ENCODE data around the gene FAM241A.
A peak's percentile ranks its signal among the peaks of the same experiment; 100 is the strongest.
"Not testable (repeated sequence)": the region's sequence is repeated elsewhere in the genome, so short reads cannot be mapped to it uniquely, and the experiment has no call there.

FAM241A gene

DNA sequence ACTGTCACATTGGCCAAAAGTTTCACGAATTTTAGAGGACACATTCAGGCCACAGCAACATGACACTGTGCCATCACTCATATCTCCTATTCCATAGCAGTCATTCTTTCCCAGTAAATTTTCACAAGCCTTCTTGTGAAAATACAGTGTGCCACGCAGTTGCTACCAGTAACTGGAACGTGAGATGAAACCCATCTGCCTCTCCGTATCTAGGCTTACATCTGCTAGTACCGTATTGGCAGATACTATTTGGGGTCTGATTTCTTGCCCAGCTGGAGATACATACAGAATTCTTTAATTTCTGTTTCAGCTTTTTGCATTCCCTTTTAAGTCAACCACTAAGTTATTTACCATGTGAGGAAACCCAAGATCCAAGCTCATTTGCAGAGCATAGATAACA is 8.7 kb upstream of the FAM241A start:
- no peak overlapping the region for H3K4me3 ChIP-seq (ENCODE audit: low read depth, low read length)

GRCh38 chr4:112138538-112138937 is 6.7 kb upstream of the FAM241A start:
- no peak overlapping the region for H3K4me3 ChIP-seq (ENCODE audit: low read depth, low read length)

GRCh38 chr4:112140536-112140935 is 4.7 kb upstream of the FAM241A start:
- no peak overlapping the region for H3K4me3 ChIP-seq (ENCODE audit: low read depth, low read length)

DNA sequence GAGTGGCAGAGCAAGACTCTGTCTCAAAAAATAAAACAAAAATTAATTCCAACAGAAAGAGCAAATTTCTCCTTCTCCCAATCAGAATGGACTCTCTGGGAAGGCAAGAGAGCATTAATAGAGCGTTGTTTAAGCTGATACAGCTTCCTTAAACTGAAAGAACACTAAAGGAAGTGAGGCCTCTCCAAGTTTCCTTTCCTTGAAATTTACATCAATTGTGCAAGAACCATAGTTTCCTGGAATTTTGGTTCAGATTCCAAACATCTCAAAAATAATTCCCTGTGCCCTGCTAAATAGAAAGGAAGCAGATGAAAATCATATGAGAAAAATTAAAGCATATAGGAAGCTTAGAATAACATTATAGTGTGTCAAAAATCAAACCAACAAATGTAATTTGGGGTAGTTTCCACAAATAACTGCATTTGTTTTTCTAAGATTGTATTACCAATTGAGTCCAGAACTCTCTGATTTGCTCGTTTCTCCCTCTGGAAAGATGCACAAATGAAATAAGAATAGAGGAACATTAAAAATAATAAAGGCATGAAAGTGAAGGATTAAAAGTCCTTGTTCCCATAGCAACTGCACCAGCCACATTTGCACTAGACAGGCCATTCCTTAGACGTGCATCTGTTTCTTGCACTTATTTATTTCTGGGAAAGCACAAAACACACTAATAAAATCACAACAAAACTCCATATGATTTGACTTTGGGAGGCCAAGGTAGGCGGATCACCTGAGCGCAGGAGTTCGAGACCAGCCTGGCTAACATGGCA is 3.7 kb upstream of the FAM241A start:
- no peak overlapping the region for H3K4me3 ChIP-seq (ENCODE audit: low read depth, low read length)

DNA sequence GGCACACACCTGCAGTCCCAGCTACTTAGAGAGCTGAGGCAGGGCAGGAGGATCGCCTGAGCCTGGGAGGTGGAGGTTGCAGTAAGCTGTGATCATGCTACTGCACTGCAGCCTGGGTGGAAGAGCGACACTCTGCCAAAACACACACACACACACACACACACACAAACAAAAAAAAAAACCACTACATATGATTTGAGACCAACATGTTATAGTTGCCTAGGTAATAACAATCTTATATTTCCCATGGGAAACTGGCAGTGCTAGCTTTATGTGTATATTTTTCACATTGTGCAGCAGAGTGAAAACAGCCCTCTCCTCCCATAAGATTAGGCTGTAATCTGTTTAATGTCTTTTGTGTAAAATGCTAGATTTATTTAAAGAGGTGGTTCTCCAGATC is 3.1 kb upstream of the FAM241A start:
- H3K4me3 ChIP-seq (ENCODE audit: low read depth, low read length) = no peak overlapping the region

DNA sequence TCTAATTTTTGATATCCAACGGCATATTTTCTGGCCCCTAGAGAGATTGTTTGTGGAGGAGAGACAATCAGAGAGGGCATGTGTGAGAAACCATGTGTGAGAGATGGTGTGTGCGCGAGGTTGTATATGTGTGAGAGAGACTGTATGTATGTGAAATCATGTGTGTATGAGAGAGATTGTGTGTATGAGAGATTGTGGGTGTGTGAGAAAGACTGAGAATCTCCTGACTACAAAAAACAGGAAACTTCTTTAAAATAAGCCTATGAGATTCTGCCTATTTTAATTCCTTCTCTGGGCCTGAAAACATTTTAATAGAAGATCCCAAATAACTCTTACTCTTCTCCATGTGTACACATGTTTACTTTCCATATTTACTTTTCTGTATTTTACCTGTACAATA is 1.5 kb upstream of the FAM241A start:
- H3K4me3 ChIP-seq (ENCODE audit: low read depth, low read length) = no peak overlapping the region

DNA sequence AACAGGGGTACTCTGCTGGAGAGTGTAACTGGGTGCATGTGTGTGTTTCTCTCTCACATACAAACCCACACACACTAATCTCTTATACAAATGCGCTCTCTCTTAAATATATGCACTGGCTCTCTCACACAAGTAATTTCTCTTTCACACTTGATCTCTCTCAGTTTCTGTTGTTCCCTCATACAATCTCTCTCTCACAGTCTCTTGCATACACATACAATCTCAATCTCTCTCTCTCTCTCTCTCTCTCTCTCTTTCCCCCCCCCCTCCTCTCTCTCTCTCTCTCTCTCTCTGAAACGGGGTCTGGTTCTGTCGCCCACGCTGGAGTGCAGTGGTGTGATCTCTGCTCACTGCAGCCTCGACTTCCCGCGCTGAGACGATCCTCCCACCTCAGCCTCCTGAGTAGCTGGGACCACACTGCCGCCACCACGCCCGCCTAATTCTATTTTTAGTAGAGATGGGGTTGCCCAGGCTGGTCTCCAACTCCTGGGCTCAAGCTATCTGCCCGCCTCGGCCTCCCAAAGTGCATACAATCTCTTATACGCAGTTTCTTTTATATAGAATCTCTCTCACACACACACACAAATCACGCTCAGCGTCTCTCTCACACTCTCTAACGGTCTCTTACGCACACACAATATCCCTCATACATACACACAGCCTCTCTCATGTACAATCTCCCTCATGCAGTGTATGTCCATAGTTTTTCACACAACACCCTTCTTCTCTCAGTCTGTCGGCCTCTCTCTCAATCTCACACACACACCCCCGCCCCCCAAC is 518 bp upstream of the FAM241A start:
- H3K4me3 ChIP-seq (ENCODE audit: low read depth, low read length) = no peak overlapping the region

GRCh38 chr4:112145790-112146501 is 692 bp downstream of the FAM241A start:
- H3K4me3 ChIP-seq (ENCODE audit: low read depth, low read length) = peak overlapping the region; percentile 72

DNA sequence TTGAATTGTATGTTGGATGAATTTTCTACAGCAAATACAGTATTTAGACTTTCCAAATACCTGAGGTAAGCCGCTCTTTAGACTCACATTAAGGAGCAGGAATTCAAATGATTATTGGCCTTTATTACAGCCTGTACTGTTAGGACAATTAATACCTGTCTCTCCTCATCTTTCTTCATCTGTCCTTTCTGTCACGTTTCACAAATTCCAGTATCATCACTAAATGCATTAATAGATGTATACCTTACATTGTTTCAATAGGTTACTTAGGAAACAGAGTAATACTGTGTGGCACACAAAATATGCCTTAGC is 1.2 kb downstream of the FAM241A start:
- H3K4me3 ChIP-seq (ENCODE audit: low read depth, low read length) = peak overlapping the region; percentile 72

- H3K4me3 ChIP-seq (ENCODE audit: low read depth, low read length) = no peak overlapping the region
Observed at GRCh38 chr4:112147697-112148096, 2.4 kb downstream of the FAM241A start.

- H3K4me3 ChIP-seq (ENCODE audit: low read depth, low read length) = no peak overlapping the region
Observed at GRCh38 chr4:112150920-112151319, 5.7 kb downstream of the FAM241A start.

GRCh38 chr4:112152521-112152920 is 7.3 kb downstream of the FAM241A start:
- H3K4me3 ChIP-seq (ENCODE audit: low read depth, low read length) = no peak overlapping the region

GRCh38 chr4:112153211-112153791 is 8.0 kb downstream of the FAM241A start:
- no peak overlapping the region for H3K4me3 ChIP-seq (ENCODE audit: low read depth, low read length)

- H3K4me3 ChIP-seq (ENCODE audit: low read depth, low read length) = no peak overlapping the region
Observed at GRCh38 chr4:112156112-112156511, 10.9 kb downstream of the FAM241A start.

GRCh38 chr4:112156553-112156952 is 11.3 kb downstream of the FAM241A start:
- H3K4me3 ChIP-seq (ENCODE audit: low read depth, low read length) = no peak overlapping the region

- not testable (repeated sequence) for H3K4me3 ChIP-seq (ENCODE audit: low read depth, low read length)
Observed at GRCh38 chr4:112163706-112164105, 18.5 kb downstream of the FAM241A start.

DNA sequence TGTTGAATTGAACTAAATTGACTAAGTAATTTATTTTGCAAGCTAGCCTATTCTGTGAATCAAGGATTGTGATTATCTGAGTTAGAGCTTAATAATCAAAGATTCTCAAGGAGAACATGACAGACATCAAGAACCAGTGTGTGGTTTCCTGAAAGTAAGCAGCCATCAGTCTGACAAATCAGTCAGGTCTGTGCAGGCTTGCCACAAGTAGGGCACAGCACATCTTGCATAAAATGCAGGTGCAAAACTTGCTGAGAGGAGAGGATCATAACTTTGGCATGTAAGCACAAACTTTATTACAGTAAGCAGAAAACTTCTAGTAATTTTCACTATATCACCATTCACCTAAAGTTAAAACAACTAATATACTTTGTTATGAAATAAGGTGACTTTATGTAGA is 22.5 kb downstream of the FAM241A start:
- H3K4me3 ChIP-seq (ENCODE audit: low read depth, low read length) = no peak overlapping the region

DNA sequence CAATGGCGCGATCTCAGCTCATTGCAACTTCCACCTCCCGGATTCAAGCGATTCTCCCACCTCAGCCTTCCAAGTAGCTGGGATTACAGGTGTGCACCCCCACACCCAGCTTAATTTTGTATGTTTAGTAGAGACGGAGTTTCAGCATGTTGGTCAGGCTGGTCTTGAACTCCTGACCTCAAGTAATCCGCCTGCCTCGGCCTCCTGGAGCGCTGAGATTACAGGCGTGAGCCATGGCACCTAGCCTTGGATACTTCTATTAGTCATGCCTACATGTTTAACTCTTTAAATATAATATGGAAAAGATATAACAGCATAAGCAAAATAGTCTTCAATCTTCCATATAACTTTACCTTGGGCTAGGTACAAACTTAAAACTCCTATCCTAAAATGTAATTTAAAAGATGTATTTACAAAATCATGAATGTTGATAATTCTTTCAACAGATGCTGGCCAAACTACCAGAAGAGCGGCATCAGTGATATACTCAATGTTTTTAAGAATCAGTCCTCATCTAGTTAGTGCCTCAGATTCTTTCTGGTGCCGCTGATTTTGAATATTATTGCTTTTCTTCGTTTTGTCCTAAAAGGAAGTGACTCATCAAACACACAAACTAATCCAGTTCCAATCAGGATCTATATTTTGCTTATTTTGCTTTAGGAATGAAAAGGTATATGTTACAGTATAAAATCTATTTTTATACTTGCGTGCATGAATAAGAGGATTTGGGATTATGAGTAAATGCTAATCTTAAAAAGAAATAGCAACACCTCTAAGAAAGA is 23.7 kb downstream of the FAM241A start:
- no peak overlapping the region for H3K4me3 ChIP-seq (ENCODE audit: low read depth, low read length)

GRCh38 chr4:112170451-112170993 is 25.3 kb downstream of the FAM241A start:
- no peak overlapping the region for H3K4me3 ChIP-seq (ENCODE audit: low read depth, low read length)

GRCh38 chr4:112171051-112171763 is 26.0 kb downstream of the FAM241A start:
- H3K4me3 ChIP-seq (ENCODE audit: low read depth, low read length) = not testable (repeated sequence)

Data from iPS-11a (cell line).